ENCODE measurements around the gene KCNQ1OT1.
"Not testable (repeated sequence)": the region's sequence is repeated elsewhere in the genome, so short reads cannot be mapped to it uniquely, and the experiment has no call there.

KCNQ1OT1 gene

DNA sequence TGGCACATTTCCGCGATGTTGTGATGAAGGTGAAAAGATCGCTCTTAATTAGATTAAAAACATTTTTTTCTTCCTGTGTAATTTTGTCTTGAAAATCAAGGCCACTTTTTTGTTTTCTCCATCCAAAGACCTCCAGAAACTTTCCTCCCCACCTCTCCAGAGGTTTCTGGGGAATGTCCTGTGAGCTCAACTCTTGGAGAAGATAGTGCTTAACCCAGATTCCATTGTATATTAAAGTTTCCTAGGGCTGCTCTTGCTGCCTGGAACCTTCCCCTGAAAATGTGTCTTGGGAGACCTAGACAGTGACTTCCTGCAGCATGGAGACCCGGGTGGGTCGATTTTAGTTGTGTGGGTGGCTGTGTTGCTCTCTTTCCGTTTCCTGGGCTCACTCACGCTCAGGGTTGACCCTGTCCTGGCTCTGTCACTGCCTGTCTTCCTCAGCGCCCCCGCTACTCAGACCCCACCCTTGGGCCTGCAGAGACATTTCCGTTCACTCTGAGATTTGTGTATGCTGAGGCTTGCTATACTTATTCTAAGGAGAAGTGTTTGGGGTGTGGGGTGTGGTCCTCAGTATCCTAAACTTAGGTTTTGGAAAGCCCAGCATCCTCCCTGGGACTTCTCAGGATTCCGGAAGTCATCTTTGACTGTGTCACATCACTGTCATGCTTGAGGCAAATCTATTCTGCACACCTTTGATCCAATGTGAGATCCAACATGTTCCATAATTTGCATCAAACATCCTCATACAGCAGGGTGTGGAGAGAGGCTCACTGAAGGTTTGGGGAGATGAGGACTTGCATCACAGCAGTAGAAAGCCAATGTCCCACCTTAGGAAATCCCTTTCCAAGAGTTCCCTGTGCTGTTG lies 47.2 kb downstream of the KCNQ1OT1 start:
- no peak for DNase-seq (ENCODE audit: low read depth)

DNA sequence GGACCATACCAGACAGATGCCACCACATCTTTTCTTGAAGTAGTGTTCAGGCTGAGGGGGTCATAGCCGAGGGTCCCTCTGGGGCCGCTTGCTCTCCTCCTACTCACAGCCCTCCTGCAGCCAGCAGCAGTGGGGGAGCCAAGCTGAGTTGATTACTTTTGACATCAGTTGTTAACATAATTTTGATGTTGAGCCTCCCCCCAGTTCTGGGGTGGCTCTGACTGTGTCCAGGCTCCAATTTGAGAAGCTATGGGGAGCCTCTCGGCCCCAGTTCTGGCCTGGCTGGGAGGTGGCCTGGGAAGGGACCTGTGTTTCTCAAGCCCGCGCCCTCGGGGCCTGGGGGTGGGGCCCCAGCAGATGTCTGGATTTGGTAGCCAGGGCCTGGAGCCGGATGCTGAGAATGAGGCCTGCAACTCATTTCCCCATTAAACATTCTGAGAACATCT lies 47.9 kb downstream of the KCNQ1OT1 start:
- DNase-seq (ENCODE audit: low read depth), result no peak

GRCh38 chr11:2651054-2651617 lies 48.7 kb downstream of the KCNQ1OT1 start:
- no peak for DNase-seq (ENCODE audit: low read depth)

DNA sequence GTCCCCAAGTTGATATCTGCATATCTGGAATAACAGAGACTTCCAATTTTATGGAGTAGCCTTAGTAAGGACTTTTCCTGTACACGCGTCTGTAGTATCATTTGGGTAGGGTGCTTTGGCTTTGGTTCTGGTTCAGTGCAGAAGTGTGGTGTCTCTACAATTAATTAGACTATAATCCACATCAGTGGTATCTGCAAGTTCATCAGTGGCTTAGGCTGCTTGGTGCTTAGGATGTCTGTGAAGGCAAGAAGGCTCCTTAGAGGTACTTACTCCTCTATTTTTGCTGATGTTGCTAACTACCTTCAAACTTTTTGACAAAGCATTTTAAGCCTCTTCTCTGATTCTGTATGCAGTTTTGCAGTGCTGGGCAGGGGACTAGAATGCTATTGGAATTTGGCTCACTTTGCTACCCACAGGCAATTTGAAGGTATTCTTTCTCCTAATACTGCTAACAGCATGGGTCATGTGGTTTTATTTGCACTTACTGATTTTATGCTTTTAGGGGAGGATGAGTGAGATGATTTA lies 49.4 kb downstream of the KCNQ1OT1 start:
- no peak for DNase-seq (ENCODE audit: low read depth)

DNA sequence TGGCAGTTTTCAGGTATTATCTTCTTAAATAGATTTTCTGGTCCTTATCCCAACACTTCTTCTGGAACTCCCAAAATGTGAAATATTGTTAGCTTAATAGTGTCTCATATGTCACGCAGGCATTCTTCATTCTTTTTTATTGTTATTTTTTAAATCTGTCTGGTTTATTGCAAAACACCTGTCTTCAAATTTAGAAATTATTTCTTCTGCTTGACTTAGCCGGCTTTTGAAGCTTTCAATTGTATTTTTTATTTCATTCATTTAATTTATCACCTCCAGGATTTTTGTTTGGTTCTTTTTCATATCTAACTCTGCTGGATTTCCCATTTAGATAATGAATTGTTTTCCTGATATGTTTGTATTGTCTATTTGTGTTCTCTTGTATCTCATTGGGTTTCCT lies 49.9 kb downstream of the KCNQ1OT1 start:
- DNase-seq (ENCODE audit: low read depth), result no peak

DNA sequence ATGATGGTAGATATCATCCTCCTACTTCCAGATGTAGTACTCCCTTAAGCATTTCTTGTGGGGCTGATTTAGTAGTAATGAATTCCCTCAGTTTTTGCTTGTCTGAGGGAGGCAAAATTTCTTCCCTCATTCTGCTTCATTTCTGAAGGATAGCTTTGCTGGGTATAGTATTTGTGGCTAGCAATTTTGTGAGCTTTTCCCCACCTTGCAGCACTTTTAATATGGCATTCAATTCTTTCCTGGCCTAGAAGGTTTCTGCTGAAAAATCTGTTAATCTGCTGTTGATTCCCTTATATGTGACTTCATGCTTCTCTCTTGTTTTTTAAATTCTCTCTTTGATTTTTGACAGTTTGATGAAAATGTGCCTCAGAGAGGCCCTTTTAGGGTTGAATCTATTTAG lies 50.4 kb downstream of the KCNQ1OT1 start:
- no peak for DNase-seq (ENCODE audit: low read depth)

- no peak for DNase-seq (ENCODE audit: low read depth)
These were observed 51.8 kb downstream of the KCNQ1OT1 start for GRCh38 chr11:2647953-2648352.

GRCh38 chr11:2647167-2647566 lies 52.6 kb downstream of the KCNQ1OT1 start:
- DNase-seq (ENCODE audit: low read depth), result no peak

DNA sequence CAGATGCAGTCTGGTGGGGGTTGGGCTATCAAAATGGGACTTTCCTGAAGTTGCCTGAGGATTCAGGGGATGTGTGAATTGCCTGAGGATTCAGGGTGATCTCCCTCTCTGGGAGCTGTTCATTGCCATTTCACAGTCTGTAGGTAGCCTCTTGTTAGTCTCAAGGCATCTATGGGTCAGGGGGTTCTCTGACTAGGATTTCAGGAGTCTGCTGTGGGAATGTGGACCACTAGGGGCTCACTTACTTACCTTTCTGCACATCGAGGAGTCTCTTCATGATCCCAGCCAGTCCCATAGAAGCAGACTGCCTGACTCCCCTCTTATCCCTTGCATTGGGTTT lies 54.0 kb downstream of the KCNQ1OT1 start:
- no peak for DNase-seq (ENCODE audit: low read depth)

GRCh38 chr11:2644844-2645778 lies 54.7 kb downstream of the KCNQ1OT1 start:
- no peak for DNase-seq (ENCODE audit: low read depth)

DNA sequence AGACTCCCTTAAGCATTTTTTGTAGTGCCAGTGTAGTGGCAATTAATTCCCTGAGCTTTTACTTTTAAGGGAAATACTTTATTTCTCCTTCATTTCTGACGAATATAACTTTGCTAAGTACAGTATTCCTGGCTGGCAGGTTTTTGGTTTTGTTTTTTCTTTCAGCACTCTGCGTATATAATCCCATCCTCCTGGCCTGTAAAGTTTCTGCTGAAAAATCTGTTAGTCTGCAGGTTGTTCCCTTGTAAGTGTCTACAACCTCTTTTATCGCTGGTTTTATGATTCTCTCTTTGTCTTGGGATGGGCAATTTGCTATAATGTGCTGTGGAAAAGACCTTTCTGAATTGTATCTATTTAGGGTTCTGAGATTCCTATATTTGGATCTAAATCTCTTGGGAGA lies 56.0 kb downstream of the KCNQ1OT1 start:
- DNase-seq (ENCODE audit: low read depth), result no peak

GRCh38 chr11:2641623-2642022 lies 58.2 kb downstream of the KCNQ1OT1 start:
- no peak for DNase-seq (ENCODE audit: low read depth)

GRCh38 chr11:2639763-2640162 lies 60.0 kb downstream of the KCNQ1OT1 start:
- not testable (repeated sequence) for DNase-seq (ENCODE audit: low read depth)

DNA sequence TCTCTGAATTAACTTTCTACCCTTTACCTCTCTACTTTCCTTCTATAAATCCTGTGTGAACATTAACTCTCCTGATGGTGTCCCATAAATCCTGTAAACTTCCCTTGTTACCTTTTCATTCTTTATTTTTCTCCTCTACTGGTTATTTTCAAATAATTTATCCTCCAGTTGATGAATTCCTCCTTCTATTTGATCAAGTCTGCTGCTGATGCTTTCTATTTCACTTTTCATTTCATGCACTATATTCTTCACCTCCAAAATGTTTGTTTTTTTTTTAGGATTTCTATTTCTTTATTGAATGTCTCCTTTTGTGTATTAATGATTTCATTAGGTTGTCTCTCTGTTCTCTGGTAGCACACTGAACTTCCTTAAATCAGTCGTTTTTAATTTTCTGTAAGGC lies 68.6 kb downstream of the KCNQ1OT1 start:
- DNase-seq (ENCODE audit: low read depth), result no peak

- no peak for DNase-seq (ENCODE audit: low read depth)
These were observed 69.1 kb downstream of the KCNQ1OT1 start for GRCh38 chr11:2630679-2631078.

DNA sequence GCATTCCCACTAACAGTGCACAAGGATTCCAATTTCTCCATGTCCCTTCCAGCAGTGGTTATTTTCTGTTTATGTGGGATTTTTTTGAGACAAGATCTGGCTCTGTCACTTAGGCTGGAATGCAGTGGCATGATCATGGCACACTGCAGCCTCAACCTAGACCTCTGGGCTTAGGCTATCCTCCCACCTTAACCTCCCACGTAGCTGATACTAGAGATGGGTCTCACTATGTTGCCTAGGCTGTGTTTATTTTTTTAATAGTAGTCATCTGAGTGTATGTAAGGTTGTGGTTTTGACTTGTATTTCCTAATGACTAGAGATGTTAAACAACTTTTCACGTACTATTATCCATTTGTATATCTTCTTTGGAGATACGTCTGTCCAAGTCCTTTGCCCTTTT lies 74.6 kb downstream of the KCNQ1OT1 start:
- no peak for DNase-seq (ENCODE audit: low read depth)

DNA sequence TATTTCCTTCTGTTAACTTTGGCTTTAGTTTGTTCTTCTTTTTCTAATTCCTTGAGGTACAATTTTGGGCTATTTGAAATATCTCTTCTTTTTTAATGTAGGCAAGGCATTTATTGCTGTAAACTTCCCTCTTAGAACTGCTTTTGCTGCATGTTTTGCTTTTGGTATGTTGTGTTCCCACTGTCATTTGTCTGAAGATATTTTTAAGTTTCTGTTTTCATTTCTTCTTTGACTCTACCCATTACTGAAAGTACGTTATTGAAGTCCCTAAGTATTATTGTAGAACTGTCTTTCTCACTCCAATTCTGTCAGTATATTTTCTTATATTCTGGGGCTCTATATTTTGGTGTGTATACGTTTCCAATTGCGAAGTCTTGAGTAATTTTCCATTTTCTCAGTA lies 77.9 kb downstream of the KCNQ1OT1 start:
- no peak for DNase-seq (ENCODE audit: low read depth)

- no peak for DNase-seq (ENCODE audit: low read depth)
These were observed 86.8 kb downstream of the KCNQ1OT1 start for GRCh38 chr11:2612884-2613571.

DNA sequence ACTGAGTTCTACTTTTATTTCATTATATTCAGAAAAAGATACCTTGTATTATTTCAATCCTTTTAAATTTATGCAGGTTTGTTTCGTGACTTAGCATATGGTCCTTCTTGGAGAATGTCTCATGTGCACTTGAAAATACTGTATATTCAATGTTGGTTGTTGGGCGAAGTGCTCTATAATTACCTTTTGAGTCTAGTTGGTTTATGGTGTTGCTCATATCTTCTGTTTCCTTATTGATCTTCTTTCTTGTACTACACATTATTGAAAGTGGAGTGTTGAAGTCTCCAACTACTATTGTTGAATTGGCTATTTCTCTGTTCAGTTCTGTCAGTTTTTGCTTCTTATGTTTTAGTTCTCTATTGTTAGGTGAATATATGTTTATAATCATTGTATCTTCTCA lies 90.4 kb downstream of the KCNQ1OT1 start:
- no peak for DNase-seq (ENCODE audit: low read depth)

GRCh38 chr11:2599561-2600189 lies 100.1 kb downstream of the KCNQ1OT1 start:
- no peak for DNase-seq (ENCODE audit: low read depth)

GRCh38 chr11:2595204-2595603 lies 104.6 kb downstream of the KCNQ1OT1 start:
- DNase-seq (ENCODE audit: low read depth), result no peak

All from T follicular helper cell (primary cell).